ENCODE measurements around the gene PXK. TPM values are rescaled to one million over a fixed set of nuclear protein-coding genes. Genes with fewer than 3 reads are reported as not detected.
"Not testable (repeated sequence)": the region's sequence is repeated elsewhere in the genome, so short reads cannot be mapped to it uniquely, and the experiment has no call there.

The PXK gene
- polyA plus RNA-seq, 1 donor = 17.7 TPM

GRCh38 chr3:58323529-58324390, 8.9 kb upstream of the PXK start:
- no peak for DNase-seq

GRCh38 chr3:58324391-58325390, 8.0 kb upstream of the PXK start:
- DNase-seq = no peak

- no peak for DNase-seq
Measured at GRCh38 chr3:58325525-58325992, 7.1 kb upstream of the PXK start.

- DNase-seq = no peak
Measured at GRCh38 chr3:58326267-58326900, 6.3 kb upstream of the PXK start.

- DNase-seq = no peak
Measured at GRCh38 chr3:58329150-58329921, 3.4 kb upstream of the PXK start.

- DNase-seq = no peak
Measured at GRCh38 chr3:58329922-58330413, 2.7 kb upstream of the PXK start.

GRCh38 chr3:58331593-58332152, 1.0 kb upstream of the PXK start:
- no peak for DNase-seq

GRCh38 chr3:58333206-58334012, 717 bp downstream of the PXK start:
- DNase-seq = peak; percentile 38

GRCh38 chr3:58334013-58334321, 1.3 kb downstream of the PXK start:
- DNase-seq = no peak

- DNase-seq = no peak
Measured at GRCh38 chr3:58334506-58334884, 1.8 kb downstream of the PXK start.

- no peak for DNase-seq
Measured at GRCh38 chr3:58335652-58335947, 2.9 kb downstream of the PXK start.

- DNase-seq = no peak
Measured at GRCh38 chr3:58336135-58336882, 3.6 kb downstream of the PXK start.

- DNase-seq = no peak
Measured at GRCh38 chr3:58337190-58337589, 4.5 kb downstream of the PXK start.

- not testable (repeated sequence) for DNase-seq
Measured at GRCh38 chr3:58339146-58339545, 6.5 kb downstream of the PXK start.

- no peak for DNase-seq
Measured at GRCh38 chr3:58340594-58341244, 8.0 kb downstream of the PXK start.

- DNase-seq = no peak
Measured at GRCh38 chr3:58341376-58341775, 8.7 kb downstream of the PXK start.

- DNase-seq = no peak
Measured at GRCh38 chr3:58342676-58343075, 10.0 kb downstream of the PXK start.

GRCh38 chr3:58345457-58345856, 12.8 kb downstream of the PXK start:
- no peak for DNase-seq

GRCh38 chr3:58346368-58346767, 13.7 kb downstream of the PXK start:
- no peak for DNase-seq

- no peak for DNase-seq
Measured at GRCh38 chr3:58347984-58348383, 15.3 kb downstream of the PXK start.

All from hindlimb muscle (tissue), 1 donor.